Fibroblast of lung (primary cell): Measurements from ENCODE around the gene GOLM1. TPM values are rescaled to one million over a fixed set of nuclear protein-coding genes. Genes with fewer than 3 reads are reported as not detected.

Experiments
- DNase-seq, 2 donors: peaks; one replicate each; pipeline versions ENCODE4 v3.0.0 to v3.0.0-alpha.2; 2010; ENCODE audit warnings: low read depth in 2 of 2
- H2AFZ ChIP-seq: 2 replicates; pipeline ENCODE4 v1.5.1; 2012; ENCODE audit warnings: low read length, control low read depth, inconsistent platforms
- H3K27ac ChIP-seq: 2 replicates; pipeline ENCODE4 v1.5.1; 2011; ENCODE audit warnings: low read length, control low read depth; ENCODE audit not compliant: insufficient read depth
- H3K27me3 ChIP-seq: 2 replicates; pipeline ENCODE4 v1.5.1; 2011; ENCODE audit warnings: mild to moderate bottlenecking, low read length; ENCODE audit not compliant: control insufficient read depth, insufficient read depth
- H3K36me3 ChIP-seq: 2 replicates; pipeline ENCODE4 v1.5.1; 2011; ENCODE audit warnings: low read length; ENCODE audit not compliant: control insufficient read depth, insufficient read depth
- H3K4me1 ChIP-seq: 2 replicates; pipeline ENCODE4 v1.5.1; 2011; ENCODE audit warnings: low read length; ENCODE audit not compliant: control insufficient read depth, insufficient read depth; ENCODE audit errors: extremely low read depth
- H3K4me2 ChIP-seq: 2 replicates; pipeline ENCODE4 v1.5.1; 2011; ENCODE audit warnings: low read length, control low read depth; ENCODE audit not compliant: insufficient read depth; ENCODE audit errors: extremely low read depth
- H3K4me3 ChIP-seq, 4 experiments: fragments of 200-600 bp in 1 of 4; sonication (generic) in 1 of 4; replicated peaks in 1 of 4; 2 replicates each; pipeline ENCODE4 v1.5.1; 2011 to 2016; ENCODE audit warnings: low read length in 4 of 4, low read depth in 3 of 4, mild to moderate bottlenecking in 3 of 4, control low read depth in 2 of 4, inconsistent platforms in 1 of 4, mixed read lengths in 1 of 4; ENCODE audit not compliant: insufficient read depth in 1 of 4; ENCODE audit errors: control extremely low read depth in 1 of 4
- H3K79me2 ChIP-seq: 2 replicates; pipeline ENCODE4 v1.5.1; 2012; ENCODE audit warnings: mild to moderate bottlenecking, low read length, inconsistent platforms; ENCODE audit not compliant: control insufficient read depth, insufficient read depth
- H3K9ac ChIP-seq: 2 replicates; pipeline ENCODE4 v1.5.1; 2011; ENCODE audit warnings: mild to moderate bottlenecking, low read length, control low read depth; ENCODE audit not compliant: insufficient read depth
- H3K9me3 ChIP-seq: 2 replicates; pipeline ENCODE4 v1.5.1; 2012; ENCODE audit warnings: low read depth, low read length; ENCODE audit not compliant: control insufficient read depth, insufficient read depth
- H4K20me1 ChIP-seq: 2 replicates; pipeline ENCODE4 v1.5.1; 2011; ENCODE audit warnings: low read length; ENCODE audit not compliant: control insufficient read depth, insufficient read depth; ENCODE audit errors: extremely low read depth
- CTCF ChIP-seq, 2 donors: IDR thresholded peaks in 1 of 2; conservative IDR thresholded peaks in 1 of 2; 1 replicate in 1 of 2; 2 replicates in 1 of 2; pipeline ENCODE4 v1.5.1; 2011 to 2012; ENCODE audit warnings: low read length in 2 of 2, control low read depth in 1 of 2, inconsistent platforms in 1 of 2, low read depth in 1 of 2, mild to moderate bottlenecking in 1 of 2
- EZH2 ChIP-seq: IDR thresholded peaks from 2 replicates; pipeline ENCODE4 v1.5.1; 2012; ENCODE audit warnings: low read length, control low read depth, mild to moderate bottlenecking; ENCODE audit errors: missing control alignments
- polyA plus RNA-seq, 2 donors: library from polyadenylated mRNA; depleted of rRNA in 1 of 2; stranded (reverse) in 1 of 2; unstranded in 1 of 2; fragments of >200 nt; gene quantifications; 2 replicates each; pipeline ENCODE4 v1.2.1, GENCODE V29; 2011 to 2012; ENCODE audit warnings: missing spikeins in 1 of 2
- total RNA-seq: library from RNA; depleted of rRNA; stranded (reverse); fragments of >200 nt; gene quantifications from 2 replicates; pipeline ENCODE4 v1.2.1, GENCODE V29; 2014

GOLM1 gene
- total and polyA plus RNA-seq, 2 donors (not counting 1 experiment from before 2014, with no cell fraction given): 46.7 to 64.0 TPM

GRCh38 chr9:86122311-86122710 is 23.0 kb upstream of the GOLM1 start:
- TF ChIP-seq EZH2 (no peak), CTCF (conservative IDR thresholded peaks at IDR 0.05 in 1 of 2, IDR thresholded peaks at IDR 0.05 in 1 of 2; ENCODE audit: low read depth in 1 of 2, low read length in 2 of 2) (peak in 1 of 2 donors; percentile 9)
- no peak overlapping the region for H2AFZ ChIP-seq
- no peak overlapping the region for H3K4me3 ChIP-seq

GRCh38 chr9:86119457-86119856 is 20.1 kb upstream of the GOLM1 start:
- Histone ChIP-seq H2AFZ (no peak overlapping the region), H3K4me2 (no peak overlapping the region), H4K20me1 (no peaks in the 10 kb centered on the region), H3K4me1 (no peaks in the 10 kb centered on the region), H3K4me3 (no peak overlapping the region), H3K79me2 (no peaks in the 10 kb centered on the region), H3K36me3 (no peaks in the 10 kb centered on the region), H3K9ac (no peak overlapping the region), H3K27me3 (peaks cover 8% of the 10 kb centered on the region), H3K27ac (no peak overlapping the region), H3K9me3 (no peaks in the 10 kb centered on the region)
- no peak for DNase-seq
- TF ChIP-seq EZH2 (no peak), CTCF (conservative IDR thresholded peaks at IDR 0.05 in 1 of 2, IDR thresholded peaks at IDR 0.05 in 1 of 2; ENCODE audit: low read depth in 1 of 2, low read length in 2 of 2) (no peak)

More at GRCh38 chr9:86122311-86122710, 23.0 kb upstream of the GOLM1 start:
- Histone ChIP-seq H3K36me3 (no peaks in the 10 kb centered on the region), H4K20me1 (no peaks in the 10 kb centered on the region), H3K79me2 (no peaks in the 10 kb centered on the region), H3K4me1 (peaks cover 4% of the 10 kb centered on the region), H3K27me3 (peaks cover 8% of the 10 kb centered on the region), H3K9ac (no peak overlapping the region), H3K4me2 (no peak overlapping the region), H3K9me3 (no peaks in the 10 kb centered on the region), H3K27ac (no peak overlapping the region)
- DNase-seq: no peak

- no peaks in the 10 kb centered on the region for H3K79me2 ChIP-seq
- no peak overlapping the region for H3K4me2 ChIP-seq
- H3K9ac ChIP-seq: no peak overlapping the region
- DNase-seq: no peak
- H2AFZ ChIP-seq: no peak overlapping the region
- H3K27me3 ChIP-seq: peaks cover 3% of the 10 kb centered on the region
- no peak overlapping the region for H3K27ac ChIP-seq
- no peaks in the 10 kb centered on the region for H3K9me3 ChIP-seq
- H3K4me1 ChIP-seq: no peaks in the 10 kb centered on the region
- no peaks in the 10 kb centered on the region for H4K20me1 ChIP-seq
- H3K36me3 ChIP-seq: no peaks in the 10 kb centered on the region
- TF ChIP-seq EZH2 (no peak), CTCF (conservative IDR thresholded peaks at IDR 0.05 in 1 of 2, IDR thresholded peaks at IDR 0.05 in 1 of 2; ENCODE audit: low read depth in 1 of 2, low read length in 2 of 2) (no peak)
- H3K4me3 ChIP-seq: no peak overlapping the region
Measured at GRCh38 chr9:86116425-86116824, 17.1 kb upstream of the GOLM1 start.
